Stimulated activated CD4-positive, alpha-beta T cell treated with anti-CD3 and anti-CD28 coated beads, Interleukin-2, amount 100 ng/mL, for 48 hours (primary cell): ENCODE data around the gene CITED1.
"Not testable (repeated sequence)": the region's sequence is repeated elsewhere in the genome, so short reads cannot be mapped to it uniquely, and the experiment has no call there.

Source experiments
- DNase-seq, 2 donors: peaks; one replicate each; pipeline ENCODE4 v3.0.0-alpha.2; 2020

CITED1 gene

GRCh38 chrX:72305286-72306084 lies at the start of gene CITED1:
Gene CITED1 (minus strand): TSS chrX:72305914. CDS start chrX:72302869, 3,045 bp downstream.
- no peak for DNase-seq

- DNase-seq: no peak
Measured at GRCh38 chrX:72352786-72353185, 47.1 kb upstream of the CITED1 start.

- no peak for DNase-seq
Measured at GRCh38 chrX:72351606-72352334, 46.1 kb upstream of the CITED1 start.

GRCh38 chrX:72349190-72349589 lies 43.5 kb upstream of the CITED1 start:
- DNase-seq: peak; percentile 1 to 21

- DNase-seq: peak in 1 of 2 donors; percentile 8
Measured at GRCh38 chrX:72348247-72348979, 42.7 kb upstream of the CITED1 start.

- no peak for DNase-seq
Measured at GRCh38 chrX:72347366-72347765, 41.7 kb upstream of the CITED1 start.

- DNase-seq: no peak
Measured at GRCh38 chrX:72346302-72346949, 40.7 kb upstream of the CITED1 start.

- DNase-seq: no peak
Measured at GRCh38 chrX:72340626-72341025, 34.9 kb upstream of the CITED1 start.

- DNase-seq: no peak
Measured at GRCh38 chrX:72340041-72340440, 34.3 kb upstream of the CITED1 start.

GRCh38 chrX:72330131-72330530 lies 24.4 kb upstream of the CITED1 start:
- DNase-seq: no peak

- DNase-seq: no peak
Measured at GRCh38 chrX:72326605-72327300, 21.0 kb upstream of the CITED1 start.

- not testable (repeated sequence) for DNase-seq
Measured at GRCh38 chrX:72319651-72320050, 13.9 kb upstream of the CITED1 start.

GRCh38 chrX:72317139-72317538 lies 11.4 kb upstream of the CITED1 start:
- DNase-seq: no peak

- no peak for DNase-seq
Measured at GRCh38 chrX:72316408-72317110, 10.8 kb upstream of the CITED1 start.

- DNase-seq: no peak
Measured at GRCh38 chrX:72314881-72315280, 9.2 kb upstream of the CITED1 start.

GRCh38 chrX:72313707-72314641 lies 8.3 kb upstream of the CITED1 start:
- no peak for DNase-seq

- DNase-seq: no peak
Measured at GRCh38 chrX:72312311-72312940, 6.7 kb upstream of the CITED1 start.

GRCh38 chrX:72309297-72310071 lies 3.8 kb upstream of the CITED1 start:
- no peak for DNase-seq
